T-helper 22 cell (primary cell): ENCODE measurements around the gene MTX2.

Experiments
- DNase-seq: peaks from one replicate; pipeline ENCODE4 v3.0.0-alpha.2; 2020; ENCODE audit warnings: low read depth

The MTX2 gene

DNA sequence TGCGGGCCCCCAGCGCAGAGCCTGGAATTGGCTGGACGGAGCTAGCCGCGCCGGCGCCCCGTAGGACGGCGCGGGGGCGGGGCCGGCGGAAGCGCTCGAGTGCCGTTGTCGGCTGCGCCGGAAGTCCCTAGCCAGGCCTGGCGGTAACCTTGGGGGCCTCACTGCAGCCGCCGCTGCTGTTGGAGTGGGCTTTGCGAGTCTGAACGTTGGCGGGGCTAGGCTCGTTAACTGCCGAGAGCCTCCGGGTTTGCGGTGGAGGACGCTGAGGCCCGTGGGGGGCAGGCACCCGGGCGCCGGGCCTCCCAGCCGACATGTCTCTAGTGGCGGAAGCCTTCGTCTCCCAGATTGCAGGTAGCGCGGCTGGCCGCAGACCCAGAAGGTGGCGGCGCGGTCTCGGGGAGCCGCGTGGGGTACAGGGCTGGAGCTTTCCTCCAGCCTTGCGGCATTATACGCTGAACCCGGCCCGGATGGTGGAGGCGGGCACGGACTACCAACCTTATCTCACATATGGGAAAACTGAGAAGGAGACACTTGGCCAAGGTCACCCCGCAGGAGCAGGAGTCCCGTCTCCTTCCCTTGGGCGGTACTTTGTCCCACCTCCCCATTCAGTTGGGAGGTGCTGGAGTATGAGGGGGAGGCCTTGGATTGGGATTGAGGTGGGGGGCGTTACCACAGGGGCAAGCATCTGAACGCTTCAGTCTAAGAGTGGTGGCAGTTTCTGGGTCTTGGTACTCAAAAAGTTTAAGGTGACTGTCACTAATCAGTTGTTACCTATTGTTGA lies at the start of gene MTX2:
Gene MTX2, plus strand, starts transcription at position 124 of the 781 bp plus-strand sequence. Its CDS starts 188 bp downstream, at position 312.
- DNase-seq = peak; percentile 27

DNA sequence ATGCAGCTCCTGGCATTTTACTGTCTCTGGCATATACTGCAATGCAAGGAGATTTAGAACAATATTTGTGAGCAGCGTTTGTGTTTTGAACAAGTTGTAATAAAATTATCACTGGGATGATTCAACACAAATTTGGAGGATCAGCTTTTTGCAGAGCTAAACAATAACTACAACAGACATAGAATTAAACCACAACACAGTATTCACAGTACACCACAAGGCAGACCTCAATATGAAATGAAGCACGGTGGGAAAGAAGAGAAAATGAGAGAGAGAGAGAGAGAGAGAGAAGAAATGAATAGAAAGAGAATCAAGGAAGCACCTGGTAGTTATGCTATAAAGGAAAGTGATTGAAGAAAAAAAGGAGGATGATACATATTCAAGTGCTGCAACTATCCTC lies 41.4 kb upstream of the MTX2 start:
- DNase-seq = no peak

DNA sequence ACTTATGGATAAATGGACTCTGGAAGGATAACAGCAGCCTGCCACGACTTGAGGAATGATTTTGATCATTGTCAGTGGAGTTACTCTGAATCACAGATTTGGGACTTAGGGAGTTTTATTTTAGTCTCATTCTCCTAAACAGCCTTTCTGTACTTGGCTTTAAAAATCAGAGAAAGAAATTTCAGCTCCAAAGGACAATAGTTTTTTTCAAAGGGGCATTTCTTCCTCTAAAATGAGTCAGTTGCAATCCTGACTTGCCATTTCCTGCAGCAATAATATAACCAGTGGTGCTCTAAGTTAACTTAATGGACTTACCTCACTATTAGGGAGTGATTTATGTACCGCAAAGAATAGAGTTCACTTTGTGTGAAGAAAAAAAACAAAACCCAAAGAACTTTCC lies 35.1 kb upstream of the MTX2 start:
- DNase-seq = no peak

DNA sequence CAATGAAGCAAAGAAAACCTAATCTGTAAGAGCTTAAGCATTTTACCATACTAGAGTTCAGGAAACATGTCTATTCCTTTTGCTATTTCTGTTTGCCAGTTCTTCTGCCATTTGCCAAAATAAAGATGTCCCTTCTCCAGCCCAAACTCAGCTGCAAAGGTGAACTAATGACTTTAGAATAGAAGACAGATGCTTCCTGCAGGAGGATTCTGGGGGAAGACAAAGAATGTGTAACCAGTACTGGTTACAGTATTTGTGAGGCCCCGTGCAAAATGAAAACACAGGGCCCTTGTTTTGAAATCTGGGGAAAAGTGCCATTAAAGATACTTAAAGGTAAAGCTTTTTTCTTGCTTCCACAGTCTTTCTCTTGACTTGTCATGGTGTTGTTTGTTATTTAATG lies 34.3 kb upstream of the MTX2 start:
- DNase-seq = no peak

DNA sequence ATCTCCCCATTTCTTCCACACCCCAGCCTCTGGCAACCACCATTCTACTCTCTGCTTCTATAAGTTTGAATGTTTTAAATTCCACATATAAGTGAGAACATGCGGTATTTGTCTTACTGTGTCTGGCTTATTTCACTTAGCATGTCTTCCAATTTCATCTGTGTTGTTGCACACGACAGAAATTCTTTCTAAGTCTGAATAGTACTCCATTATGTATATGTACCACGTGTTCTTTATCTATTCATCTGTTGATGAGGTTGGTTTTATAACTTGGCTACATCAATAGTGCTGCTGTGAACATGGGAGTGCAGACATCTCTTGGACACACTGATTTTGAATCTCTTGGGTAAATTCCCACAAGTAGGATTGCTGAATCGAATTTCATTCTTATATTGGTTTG lies 31.8 kb upstream of the MTX2 start:
- DNase-seq = no peak

DNA sequence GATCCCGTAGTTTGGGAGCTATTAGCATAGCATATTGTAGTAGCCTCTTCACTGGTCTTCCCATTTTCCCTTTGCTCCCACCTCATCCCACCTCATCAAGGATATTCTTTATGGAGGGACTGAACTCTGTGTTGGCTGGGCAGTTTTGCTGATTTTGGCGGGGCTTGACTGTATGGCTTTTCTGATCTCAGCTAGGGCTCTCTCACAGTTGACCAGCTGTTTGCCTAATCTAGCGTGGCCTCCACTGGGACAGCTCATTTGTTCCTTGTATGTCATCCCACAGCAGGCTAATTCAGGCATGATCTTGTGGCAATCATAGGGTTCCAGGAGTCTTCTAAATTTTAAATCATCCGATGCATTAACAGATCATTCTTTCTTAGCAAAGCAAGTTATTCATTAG lies 30.2 kb upstream of the MTX2 start:
- DNase-seq = no peak

DNA sequence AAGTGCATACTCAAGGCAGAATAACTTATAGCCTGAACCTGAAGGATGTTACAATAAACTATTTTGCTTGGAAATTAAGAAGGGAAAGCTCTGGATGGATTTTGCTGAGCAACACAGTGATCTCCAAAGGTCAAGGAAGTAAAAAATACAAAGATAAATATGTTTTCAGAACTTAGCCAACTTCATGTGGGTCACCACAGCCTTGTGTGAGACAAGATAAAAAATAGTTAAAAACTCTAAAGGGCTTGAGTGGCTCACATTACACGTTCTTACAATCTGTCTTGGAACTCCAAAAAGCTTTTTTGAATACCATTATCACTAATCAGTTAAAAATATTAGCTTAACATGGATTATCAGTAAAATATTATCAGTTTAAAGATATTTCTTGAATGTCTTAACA lies 28.9 kb upstream of the MTX2 start:
- DNase-seq = no peak

DNA sequence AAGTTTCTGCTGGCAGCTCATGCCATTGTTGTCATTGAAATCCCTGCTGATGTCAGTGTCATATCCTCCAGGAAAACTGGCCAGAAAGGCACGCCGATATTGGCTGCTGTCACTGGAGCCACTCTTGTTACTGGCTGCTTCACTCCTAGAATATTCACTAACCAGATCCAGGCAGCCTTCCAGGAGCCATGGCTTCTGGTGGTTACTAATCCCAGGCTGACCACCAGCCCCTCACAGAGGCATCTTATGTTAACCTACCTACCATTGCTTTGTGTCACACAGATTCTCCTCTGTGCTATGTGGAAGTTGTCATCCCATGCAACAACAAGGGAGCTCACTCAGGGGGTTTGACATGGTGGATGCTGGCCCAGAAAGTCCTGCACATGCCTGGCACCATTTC lies 27.0 kb upstream of the MTX2 start:
- no peak for DNase-seq

DNA sequence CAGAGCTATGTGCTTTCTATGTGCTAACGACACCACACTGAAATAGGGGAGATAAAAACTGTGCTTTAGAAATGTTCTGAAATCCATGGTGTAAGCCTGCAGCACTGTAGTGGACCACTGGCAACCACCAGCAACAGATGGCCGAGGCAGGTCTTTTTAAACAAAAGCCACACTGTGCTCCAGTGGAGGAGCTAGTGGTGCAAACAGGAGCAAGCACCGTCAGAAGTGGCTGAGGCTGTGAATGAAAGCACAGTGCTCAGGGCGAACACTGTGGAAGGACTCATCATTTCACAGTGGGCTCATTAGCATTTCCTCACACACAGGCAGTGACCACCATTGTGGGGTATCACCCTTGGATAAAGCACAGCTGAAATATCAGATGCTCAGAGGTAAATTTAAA lies 22.9 kb upstream of the MTX2 start:
- DNase-seq = no peak

DNA sequence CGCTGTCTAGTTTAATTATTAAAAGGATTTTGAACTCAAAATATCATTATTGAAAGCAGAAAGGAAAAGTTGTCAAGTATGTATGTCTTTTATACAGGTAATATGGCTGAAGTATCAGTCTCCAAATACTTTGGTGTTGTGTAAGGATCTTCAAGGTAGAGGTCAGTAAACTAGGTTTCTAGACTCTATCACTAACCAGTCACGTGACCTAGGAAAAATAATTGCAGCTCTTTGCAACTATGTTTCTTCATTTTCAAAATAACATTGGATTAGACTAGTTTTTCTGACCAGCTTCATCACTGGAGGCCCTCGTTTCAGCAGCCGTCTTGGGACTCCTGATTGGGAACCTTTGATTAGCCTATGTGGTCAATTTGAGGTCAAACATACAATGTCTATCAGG lies 21.4 kb upstream of the MTX2 start:
- no peak for DNase-seq

DNA sequence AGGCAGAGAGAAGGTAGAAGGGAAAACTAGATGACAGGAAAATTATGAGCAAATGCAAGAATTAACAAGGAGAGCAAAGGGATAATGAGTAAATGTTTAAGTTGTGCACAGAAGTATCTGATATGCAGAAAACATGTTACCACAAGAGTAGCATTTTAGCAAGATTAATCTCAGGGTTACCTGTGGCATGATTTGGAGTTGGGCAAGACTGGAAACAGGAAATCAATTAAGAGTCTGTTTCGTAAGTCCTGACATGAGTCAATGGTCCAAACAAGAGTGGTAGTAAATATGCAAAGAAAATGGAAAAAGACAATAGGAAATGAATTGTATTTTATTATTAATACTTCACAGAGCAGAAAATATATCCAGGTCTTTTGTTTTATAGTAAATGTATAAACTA lies 17.3 kb upstream of the MTX2 start:
- no peak for DNase-seq

DNA sequence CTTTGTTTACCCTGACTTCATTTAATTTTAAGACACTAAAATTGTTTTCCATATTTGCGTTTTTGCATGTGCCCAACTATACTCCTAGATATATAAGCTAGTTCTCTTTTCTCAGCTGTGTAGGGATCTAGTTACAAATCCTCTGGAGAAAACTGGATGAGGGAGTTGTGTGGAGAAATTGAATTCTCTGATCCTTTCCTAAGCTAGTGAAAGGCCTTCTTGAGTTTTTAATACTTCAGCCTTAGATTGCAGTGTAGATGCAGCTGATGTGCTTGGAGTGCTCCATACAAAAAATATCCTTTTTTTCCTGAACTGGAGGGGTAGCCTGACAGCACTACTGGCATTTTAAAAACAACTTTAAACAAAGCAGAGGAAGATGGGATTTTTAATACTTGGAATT lies 8.6 kb upstream of the MTX2 start:
- no peak for DNase-seq

DNA sequence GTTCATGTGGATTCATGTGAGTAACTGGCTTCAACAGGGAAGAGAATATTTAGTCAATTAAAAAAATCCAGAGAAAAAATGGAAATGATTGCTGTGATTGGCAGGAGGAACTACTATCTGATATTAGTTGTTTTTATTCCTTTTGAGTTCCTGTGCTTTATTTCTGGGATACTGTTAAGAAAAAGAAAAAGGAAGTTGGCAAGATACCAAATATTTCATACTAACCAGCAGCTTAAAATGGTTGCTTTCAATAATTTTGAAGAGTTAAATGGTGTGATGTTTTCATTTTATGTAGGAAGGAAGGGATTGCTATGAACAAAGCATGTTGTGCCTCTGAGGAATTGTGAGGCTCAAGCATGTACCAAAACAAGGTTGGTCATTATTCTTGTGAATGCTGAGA lies 8.1 kb upstream of the MTX2 start:
- DNase-seq = no peak

DNA sequence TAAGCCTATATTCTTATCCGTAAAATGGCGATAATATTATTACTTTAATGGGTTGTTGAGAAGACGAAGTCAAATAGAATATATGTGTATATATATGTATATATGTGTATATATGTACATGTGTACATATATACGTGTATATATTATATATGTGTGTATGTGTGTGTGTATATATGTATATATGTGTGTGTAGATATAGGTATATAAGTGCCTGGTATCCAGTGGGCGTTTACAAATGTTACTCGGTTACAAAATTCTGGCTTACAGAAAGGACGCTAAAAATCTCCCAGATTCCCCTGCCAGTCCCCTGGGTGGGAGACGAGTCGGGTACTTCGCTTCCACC lies 295 bp upstream of the MTX2 start:
- DNase-seq = no peak

DNA sequence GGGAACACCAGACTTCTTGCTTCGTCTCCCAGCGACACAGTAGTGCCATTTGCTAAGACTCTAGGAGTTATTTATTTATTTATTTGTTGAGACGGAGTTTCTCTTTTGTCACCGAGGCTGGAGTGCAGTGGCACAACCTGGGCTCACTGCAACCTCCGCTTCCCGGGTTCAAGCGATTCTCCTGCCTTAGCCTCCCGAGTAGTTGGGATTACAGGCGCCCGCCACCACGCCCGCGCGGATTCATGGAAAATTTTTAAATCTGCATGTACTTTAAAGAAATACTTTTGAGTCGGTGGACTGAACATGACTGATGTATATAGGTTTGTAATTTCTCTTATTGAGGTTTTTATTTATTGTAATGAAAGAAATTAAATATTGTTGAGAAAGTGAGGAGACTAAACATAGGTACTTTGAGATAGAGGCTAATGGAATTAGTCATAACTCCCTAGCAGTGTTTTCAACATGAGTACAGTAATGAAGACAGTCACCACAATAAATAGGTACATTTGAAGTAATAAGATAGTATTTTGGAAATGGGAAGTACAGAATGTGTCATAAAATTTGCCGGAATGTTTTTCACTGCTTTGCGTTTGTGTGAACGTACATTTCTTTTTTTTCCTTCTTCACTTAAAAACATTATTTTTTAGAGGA lies 983 bp downstream of the MTX2 start:
- DNase-seq = no peak

DNA sequence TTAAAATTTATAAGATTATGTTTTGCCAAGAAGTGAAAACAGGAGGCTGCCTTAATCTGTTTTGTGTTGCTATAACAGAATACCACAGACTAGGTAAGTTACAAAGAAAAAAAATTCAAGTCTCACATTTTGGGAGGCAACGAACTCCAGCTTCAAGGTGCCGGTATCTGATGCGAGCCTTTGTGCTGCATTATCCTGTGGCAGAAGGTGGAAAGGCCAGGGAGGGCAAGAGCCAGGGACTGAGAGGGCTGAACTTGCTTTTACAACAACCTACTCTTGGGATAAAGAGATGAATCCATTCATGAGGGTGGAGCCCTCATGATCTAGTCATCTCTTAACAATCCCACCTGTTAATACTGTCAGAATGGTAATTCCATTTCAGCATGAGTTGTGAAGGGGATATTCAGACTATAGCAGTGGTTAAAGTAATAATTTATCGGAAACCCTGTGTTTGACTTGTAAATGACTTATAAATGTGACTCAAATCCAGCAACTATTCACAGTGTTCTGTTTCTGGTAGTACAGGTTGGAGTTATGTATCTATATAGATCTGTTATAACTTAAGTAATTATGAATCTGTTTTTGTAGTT lies 3.7 kb downstream of the MTX2 start:
- DNase-seq = no peak

DNA sequence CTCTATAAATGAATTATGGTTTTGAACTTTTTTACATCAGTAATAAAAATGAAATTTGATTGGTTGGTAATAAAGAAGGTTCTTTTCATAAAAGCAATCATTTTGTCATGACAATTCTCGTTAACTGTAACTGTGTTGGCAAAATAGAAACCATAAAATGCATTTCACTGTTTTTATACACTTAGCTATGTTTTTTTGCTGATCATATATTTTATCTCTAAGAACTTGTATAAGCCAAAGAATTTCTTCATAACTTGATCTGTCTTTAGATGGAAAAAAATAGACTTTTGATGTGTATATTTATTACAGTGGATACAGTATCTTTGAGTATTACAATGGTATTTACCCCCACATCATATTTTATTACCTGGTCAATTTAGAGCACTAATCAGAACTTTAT lies 9.7 kb downstream of the MTX2 start:
- no peak for DNase-seq

DNA sequence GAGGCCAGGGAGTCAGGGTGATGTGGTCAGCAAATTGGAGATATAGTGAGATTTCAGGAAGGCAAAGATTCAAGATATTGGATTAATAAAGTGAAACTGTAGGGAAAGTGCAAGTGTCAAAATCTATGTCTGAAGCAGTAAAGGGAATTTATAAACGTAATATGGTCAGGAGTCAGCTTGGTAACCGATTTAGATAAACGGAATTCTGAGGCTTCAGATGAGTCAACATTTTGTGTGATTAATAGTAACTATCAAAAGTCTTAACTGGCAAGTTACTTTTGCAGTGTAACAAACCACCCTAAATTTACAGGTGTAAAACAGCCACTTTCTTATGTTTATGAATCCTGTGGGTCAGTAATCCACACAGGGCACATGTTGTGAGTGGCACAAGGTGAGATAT lies 10.9 kb downstream of the MTX2 start:
- no peak for DNase-seq

DNA sequence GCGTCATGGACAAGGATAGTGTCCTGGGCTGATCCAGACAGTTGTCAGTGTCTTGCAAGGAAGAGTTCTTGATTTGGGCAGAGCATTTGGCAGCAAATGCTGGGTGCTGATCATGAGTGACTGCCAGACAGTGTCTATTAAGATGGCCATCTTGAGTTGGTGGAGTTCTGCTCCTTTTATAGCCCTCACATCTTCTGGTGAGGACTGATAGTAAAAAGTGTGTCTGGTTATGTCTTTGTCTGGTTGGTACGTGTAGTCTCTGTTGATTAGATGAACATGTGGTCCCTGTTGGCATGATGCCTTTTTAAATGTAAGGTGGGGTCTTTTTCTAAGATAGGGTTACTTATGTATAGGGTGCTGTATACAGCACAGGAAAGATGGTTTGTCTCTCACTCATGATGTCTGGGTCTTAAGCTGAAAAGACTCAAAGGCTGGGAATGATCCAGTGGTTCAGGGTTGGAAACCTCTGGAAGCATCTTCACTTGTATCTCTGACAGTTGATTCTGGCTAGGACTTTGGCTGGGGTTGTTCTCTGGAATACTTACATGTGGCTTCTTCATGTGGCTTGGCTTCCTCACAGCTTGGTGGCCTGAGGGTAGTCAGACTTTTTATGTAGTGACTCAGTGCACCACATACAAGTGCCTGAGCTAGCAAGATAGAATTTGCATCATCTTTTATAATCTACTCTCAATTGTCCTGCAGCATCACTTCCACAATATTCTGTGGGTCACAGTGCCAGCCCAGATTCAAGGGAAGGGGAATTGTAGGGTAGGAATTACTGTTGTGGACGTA lies 11.8 kb downstream of the MTX2 start:
- DNase-seq = no peak

DNA sequence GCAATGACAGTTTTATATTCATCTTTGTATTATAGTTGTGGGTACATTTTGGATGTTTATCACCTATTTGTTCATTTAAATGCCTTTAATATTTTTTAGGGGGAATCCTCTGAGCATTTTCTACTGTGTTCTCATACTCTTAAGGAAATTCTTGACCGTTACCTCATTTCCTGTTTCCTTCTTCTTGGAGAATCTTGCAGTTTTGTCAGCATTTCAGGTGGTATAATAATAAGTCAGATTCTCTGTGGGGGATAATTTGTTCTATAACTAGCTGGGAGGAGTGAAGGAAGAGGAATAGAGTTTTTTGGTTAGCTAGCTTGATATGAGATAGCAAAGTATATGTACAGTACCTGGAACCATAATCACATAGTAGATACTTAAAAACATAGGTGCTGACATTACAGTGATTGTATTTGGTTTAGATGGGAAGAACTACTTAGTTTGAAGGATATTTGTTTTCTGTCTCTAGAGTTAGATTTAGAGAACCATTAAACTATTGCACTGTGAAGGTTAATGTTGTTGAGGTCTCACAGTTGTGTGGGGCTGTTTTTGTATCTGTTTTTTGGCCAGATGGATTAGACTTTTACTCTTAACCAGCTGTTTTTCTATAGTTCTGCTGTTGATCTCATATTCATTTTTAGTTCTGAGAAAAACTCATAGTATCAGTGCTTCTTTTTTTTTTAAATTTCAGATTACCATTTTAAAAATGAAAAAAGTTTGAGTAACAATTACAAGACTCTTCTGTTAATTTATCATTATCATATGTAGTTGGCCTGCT lies 14.2 kb downstream of the MTX2 start:
- DNase-seq = no peak

DNA sequence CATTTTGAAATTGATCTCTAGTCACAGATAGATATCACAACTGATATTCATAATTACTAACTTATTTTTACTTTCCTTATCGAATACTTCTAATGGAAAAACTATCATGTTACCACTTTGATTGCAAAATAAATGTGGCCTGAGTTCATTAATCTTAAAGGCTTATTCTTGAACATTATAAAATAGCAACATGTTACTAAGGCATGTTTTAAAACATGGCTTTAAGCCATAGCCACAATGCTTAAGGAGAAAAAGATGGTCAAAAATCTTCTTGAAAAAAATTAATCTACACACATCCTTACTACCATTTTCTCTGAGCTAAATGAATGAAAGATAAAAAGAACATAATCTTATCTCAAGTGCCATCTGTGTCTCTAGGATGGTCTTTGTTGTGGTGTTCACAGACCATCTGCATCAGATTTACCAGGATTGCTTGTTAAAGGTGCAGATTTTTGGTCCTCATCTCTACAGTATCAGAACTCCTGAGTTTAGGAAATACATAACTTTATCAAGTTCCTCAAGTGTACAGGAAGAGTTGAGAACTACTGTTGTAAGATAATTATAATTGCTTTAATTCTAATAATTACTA lies 15.3 kb downstream of the MTX2 start:
- no peak for DNase-seq

DNA sequence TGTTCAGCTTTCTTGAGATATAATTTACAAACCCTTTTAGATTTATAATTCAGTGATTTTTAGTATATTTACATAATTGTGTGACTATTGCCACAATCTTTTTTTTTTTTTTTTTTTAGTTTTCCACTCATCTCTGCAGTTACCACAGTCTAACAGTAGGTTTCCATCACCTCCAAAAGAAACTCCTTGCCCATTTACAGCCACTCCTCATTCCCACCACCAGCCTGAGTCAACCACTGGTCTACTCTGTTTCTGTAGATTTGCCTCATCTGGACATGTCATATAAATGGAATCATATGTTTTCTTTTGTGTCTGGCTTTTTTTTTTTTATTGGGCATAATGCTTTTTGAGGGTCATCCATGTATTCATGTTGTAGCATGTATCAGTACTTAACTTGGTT lies 16.1 kb downstream of the MTX2 start:
- DNase-seq = no peak
